ENCODE measurements around the gene C4orf50. TPM values are rescaled to one million over a fixed set of nuclear protein-coding genes. Genes with fewer than 3 reads are reported as not detected.

The C4orf50 gene
- total and polyA plus RNA-seq, 7 donors, result under 0.01 to 0.83 (median 0.43) TPM; not detected in 1

GRCh38 chr4:5881340-5881739, 136.9 kb downstream of the C4orf50 start:
- DNase-seq, result no peak
- Histone ChIP-seq H3K36me3 (no peaks in the 10 kb centered on the region), H3K9me3 (no peaks in the 10 kb centered on the region), H3K4me1 (no peaks in the 10 kb centered on the region), H3K27me3 (peaks cover 0 to 36% (median 0%) of the 10 kb centered on the region in 3 donors), H3K27ac (no peak overlapping the region), H3K4me3 (no peak overlapping the region)
- intact Hi-C loops (cut with DNase I), result no loop called here
- TF ChIP-seq EP300 (IDR thresholded peaks at IDR 0.05) (no peak), POLR2AphosphoS5 (IDR thresholded peaks at IDR 0.05) (no peak), POLR2A (IDR thresholded peaks at IDR 0.05) (no peak)
- TF ChIP-seq, protein P1, sequence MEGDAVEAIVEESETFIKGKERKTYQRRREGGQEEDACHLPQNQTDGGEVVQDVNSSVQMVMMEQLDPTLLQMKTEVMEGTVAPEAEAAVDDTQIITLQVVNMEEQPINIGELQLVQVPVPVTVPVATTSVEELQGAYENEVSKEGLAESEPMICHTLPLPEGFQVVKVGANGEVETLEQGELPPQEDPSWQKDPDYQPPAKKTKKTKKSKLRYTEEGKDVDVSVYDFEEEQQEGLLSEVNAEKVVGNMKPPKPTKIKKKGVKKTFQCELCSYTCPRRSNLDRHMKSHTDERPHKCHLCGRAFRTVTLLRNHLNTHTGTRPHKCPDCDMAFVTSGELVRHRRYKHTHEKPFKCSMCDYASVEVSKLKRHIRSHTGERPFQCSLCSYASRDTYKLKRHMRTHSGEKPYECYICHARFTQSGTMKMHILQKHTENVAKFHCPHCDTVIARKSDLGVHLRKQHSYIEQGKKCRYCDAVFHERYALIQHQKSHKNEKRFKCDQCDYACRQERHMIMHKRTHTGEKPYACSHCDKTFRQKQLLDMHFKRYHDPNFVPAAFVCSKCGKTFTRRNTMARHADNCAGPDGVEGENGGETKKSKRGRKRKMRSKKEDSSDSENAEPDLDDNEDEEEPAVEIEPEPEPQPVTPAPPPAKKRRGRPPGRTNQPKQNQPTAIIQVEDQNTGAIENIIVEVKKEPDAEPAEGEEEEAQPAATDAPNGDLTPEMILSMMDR (IDR thresholded peaks at IDR 0.05), result no peak
- WGBS, 2 donors, result 29 to 36% methylated on average over 4 of the region's 4 CpGs

DNA sequence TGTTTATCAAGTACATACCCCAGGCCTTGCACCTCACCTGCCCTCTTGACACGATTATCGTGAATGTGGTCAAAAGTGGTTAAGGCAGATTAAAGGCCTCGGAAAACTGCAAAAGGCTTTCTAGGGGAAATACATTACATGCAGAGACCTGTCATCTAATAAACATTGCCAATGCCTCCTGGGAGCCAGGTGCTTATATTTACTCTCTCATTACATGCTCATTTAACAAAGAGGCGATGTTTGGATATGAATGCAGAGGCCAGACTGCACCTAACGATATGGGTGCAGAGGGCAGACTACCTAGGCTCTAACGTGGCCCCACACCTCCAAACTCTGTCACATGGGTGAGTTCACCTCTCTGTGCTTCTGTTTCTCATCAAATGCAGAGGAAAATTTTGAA, 139.9 kb downstream of the C4orf50 start:
- TF ChIP-seq POLR2A (IDR thresholded peaks at IDR 0.05) (no peak), POLR2AphosphoS5 (IDR thresholded peaks at IDR 0.05) (no peak), EP300 (IDR thresholded peaks at IDR 0.05) (no peak)
- TF ChIP-seq, protein P1 (IDR thresholded peaks at IDR 0.05), result no peak
- no peak overlapping the region for H3K27ac ChIP-seq
- H3K27me3 ChIP-seq, result peaks cover 0 to 17% (median 0%) of the 10 kb centered on the region in 3 donors
- 72 to 84% methylated on average over 6 of the region's 6 CpGs for WGBS, 2 donors
- H3K9me3 ChIP-seq, result no peaks in the 10 kb centered on the region
- intact Hi-C loops (cut with DNase I), result no loop called here
- DNase-seq, result no peak
- no peaks in the 10 kb centered on the region for H3K36me3 ChIP-seq
- H3K4me3 ChIP-seq, result no peak overlapping the region
- H3K4me1 ChIP-seq, result peaks cover 0 to 5% (median 2%) of the 10 kb centered on the region in 4 donors

GRCh38 chr4:5877392-5877791, 140.8 kb downstream of the C4orf50 start:
- TF ChIP-seq, protein P1 (IDR thresholded peaks at IDR 0.05), result no peak
- DNase-seq, result no peak
- no peaks in the 10 kb centered on the region for H3K9me3 ChIP-seq
- peaks cover 0 to 5% (median 2%) of the 10 kb centered on the region in 4 donors for H3K4me1 ChIP-seq
- no peak overlapping the region for H3K4me3 ChIP-seq
- no peaks in the 10 kb centered on the region for H3K36me3 ChIP-seq
- peaks cover 0 to 17% (median 2%) of the 10 kb centered on the region in 3 donors for H3K27me3 ChIP-seq
- no peak overlapping the region for H3K27ac ChIP-seq
- intact Hi-C loops (cut with DNase I), result no loop called here
- 77 to 81% methylated on average over 9 of the region's 9 CpGs for WGBS, 2 donors

- 52 to 65% methylated on average over 6 of the region's 6 CpGs for WGBS, 2 donors
- no peak for DNase-seq
- no peak for TF ChIP-seq POLR2AphosphoS5 (IDR thresholded peaks at IDR 0.05)
- TF ChIP-seq, protein P1 (IDR thresholded peaks at IDR 0.05), result no peak
- no peak for TF ChIP-seq EP300 (IDR thresholded peaks at IDR 0.05)
- TF ChIP-seq POLR2A (IDR thresholded peaks at IDR 0.05), result no peak
- no peaks in the 10 kb centered on the region for H3K9me3 ChIP-seq
- H3K36me3 ChIP-seq, result no peaks in the 10 kb centered on the region
- intact Hi-C loops (cut with DNase I), result no loop called here
- no peak overlapping the region for H3K4me3 ChIP-seq
- no peak overlapping the region for H3K27ac ChIP-seq
- peaks cover 0 to 5% (median 2%) of the 10 kb centered on the region in 4 donors for H3K4me1 ChIP-seq
- H3K27me3 ChIP-seq, result peaks cover 0 to 4% (median 3%) of the 10 kb centered on the region in 3 donors
These were observed 143.3 kb downstream of the C4orf50 start for GRCh38 chr4:5874811-5875449.

DNA sequence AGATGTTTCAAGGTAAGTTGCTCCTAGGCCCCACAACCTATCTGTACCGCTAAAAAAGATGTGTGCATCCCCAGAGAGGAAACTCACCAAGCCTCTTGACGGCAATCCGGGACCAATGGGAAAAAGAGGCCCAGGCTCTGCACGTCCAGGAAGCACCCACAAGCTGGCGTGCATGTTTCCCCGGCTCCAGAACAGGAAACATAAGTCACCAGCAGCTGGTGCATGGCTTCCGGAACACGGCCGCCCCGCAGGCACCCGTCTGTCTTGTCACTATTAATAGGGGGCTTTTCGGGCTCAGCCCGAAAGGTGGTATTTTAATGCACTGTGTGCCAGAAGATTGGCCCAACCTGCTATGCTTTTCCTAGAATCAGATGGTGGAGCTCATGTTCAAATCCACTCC, 147.5 kb downstream of the C4orf50 start:
- Histone ChIP-seq H3K4me1 (peaks cover 0 to 5% (median 2%) of the 10 kb centered on the region in 4 donors), H3K36me3 (no peaks in the 10 kb centered on the region), H3K27me3 (peaks cover 0 to 3% (median 0%) of the 10 kb centered on the region in 3 donors), H3K27ac (no peak overlapping the region), H3K4me3 (no peak overlapping the region), H3K9me3 (no peaks in the 10 kb centered on the region)
- TF ChIP-seq POLR2AphosphoS5 (IDR thresholded peaks at IDR 0.05) (no peak), POLR2A (IDR thresholded peaks at IDR 0.05) (no peak), EP300 (IDR thresholded peaks at IDR 0.05) (no peak)
- TF ChIP-seq, protein P1 (IDR thresholded peaks at IDR 0.05), result no peak
- 46 to 85% methylated on average over 13 of the region's 13 CpGs for WGBS, 2 donors
- DNase-seq, result no peak
- intact Hi-C loops (cut with DNase I), result no loop called here

Measured in sigmoid colon (tissue), 7 donors.